Tibial nerve (tissue), 4 donors: ENCODE data around the gene RBL2. TPM values are rescaled to one million over a fixed set of nuclear protein-coding genes. Genes with fewer than 3 reads are reported as not detected.
"Not testable (repeated sequence)": the region's sequence is repeated elsewhere in the genome, so short reads cannot be mapped to it uniquely, and the experiment has no call there.

Source experiments
- DNase-seq, 2 donors: peaks; one replicate each; pipeline ENCODE4 v3.0.0-alpha.2; 2019; ENCODE audit warnings: low spot score in 2 of 2
- H3K27ac ChIP-seq, 4 donors: fragments of 200-600 bp; sonication (generic) in 3 of 4; one replicate each; pipeline ENCODE4 v1.5.1; 2017 to 2019; ENCODE audit warnings: mild to moderate bottlenecking in 1 of 4
- H3K27me3 ChIP-seq, 2 donors: fragments of 200-600 bp; sonication (generic) in 1 of 2; one replicate each; pipeline versions ENCODE4 v1.5.1 to v1.6.0; 2017 to 2019
- H3K36me3 ChIP-seq, 3 donors: fragments of 200-600 bp; sonication (generic); one replicate each; pipeline ENCODE4 v1.5.1; 2018 to 2019
- H3K4me1 ChIP-seq, 4 donors: fragments of 200-600 bp; sonication (generic) in 3 of 4; one replicate each; pipeline ENCODE4 v1.5.1; 2017 to 2019
- H3K4me3 ChIP-seq, 4 donors: fragments of 200-600 bp; sonication (generic) in 3 of 4; one replicate each; pipeline ENCODE4 v1.5.1; 2017 to 2019; ENCODE audit warnings: mild to moderate bottlenecking in 1 of 4, moderate library complexity in 1 of 4
- H3K9me3 ChIP-seq, 4 donors: fragments of 200-600 bp; sonication (generic) in 3 of 4; one replicate each; pipeline ENCODE4 v1.5.1; 2017 to 2019
- EP300 ChIP-seq, 2 donors: sonication (generic); formaldehyde crosslinking; IDR thresholded peaks; one replicate each; pipeline ENCODE4 v1.6.1; 2017; ENCODE audit warnings: antibody characterized with exemption in 2 of 2, mild to moderate bottlenecking in 1 of 2
- POLR2A ChIP-seq, 2 donors: fragments of 450-650 bp; IDR thresholded peaks; one replicate each; pipeline ENCODE4 v1.6.1; 2017; ENCODE audit warnings: antibody characterized with exemption in 2 of 2, mild to moderate bottlenecking in 2 of 2, moderate library complexity in 2 of 2
- WGBS, 2 donors: methylation state at CpG; one replicate each; pipeline ENCODE4 v1.1.5; 2018; 5-methylcytosine and 5-hydroxymethylcytosine counted together
- small RNA-seq: library from RNA; depleted of rRNA; stranded (forward); fragments of <200 nt; gene quantifications from one replicate; pipeline ENCODE3, GENCODE V24; 2016
- total RNA-seq, 4 donors: library from RNA; depleted of rRNA; stranded (reverse); fragments of >200 nt; gene quantifications; one replicate each; pipeline ENCODE4 v1.1.0, GENCODE V29; 2016
- TF ChIP-seq, protein P1 (sequence below), 5 experiments: fragments of 200-600 bp in 3 of 5; fragments of 450-650 bp in 2 of 5; sonication (generic) in 3 of 5; IDR thresholded peaks; one replicate each; pipeline ENCODE4 v1.5.1; 2016 to 2019; ENCODE audit warnings: antibody characterized with exemption in 5 of 5, mild to moderate bottlenecking in 3 of 5, moderate library complexity in 2 of 5

RBL2 gene
- total RNA-seq, 4 donors from 2014 or later, result 98.1 to 139 (median 127) TPM

DNA sequence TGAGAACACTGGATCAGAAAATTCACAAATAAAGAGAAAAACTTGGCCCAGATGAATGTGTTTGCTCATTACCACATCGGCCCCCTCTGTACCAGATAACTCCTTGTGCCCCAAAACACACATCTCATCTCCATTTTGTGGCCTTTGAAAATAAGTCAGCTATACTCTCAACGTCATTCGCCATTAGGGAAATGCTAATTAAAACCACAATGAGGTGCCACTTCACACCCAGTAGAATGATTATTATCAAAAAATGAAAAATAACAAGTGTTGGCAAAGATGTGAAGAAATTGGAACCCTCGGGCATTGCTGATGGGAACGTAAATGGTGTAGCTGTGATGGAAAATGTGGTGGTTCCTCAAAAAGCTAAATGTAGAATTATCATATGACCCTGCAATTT is 103.4 kb downstream of the RBL2 start:
- 82 to 89% methylated on average over 5 of the region's 5 CpGs for WGBS, 2 donors
- no peak overlapping the region for H3K4me3 ChIP-seq
- no peaks in the 10 kb centered on the region for H3K4me1 ChIP-seq
- DNase-seq, result no peak
- H3K36me3 ChIP-seq, result no peaks in the 10 kb centered on the region
- H3K27me3 ChIP-seq, result peaks cover 0 to 13% of the 10 kb centered on the region in 2 donors
- H3K27ac ChIP-seq, result no peak overlapping the region
- TF ChIP-seq EP300 (IDR thresholded peaks at IDR 0.05) (no peak), POLR2A (IDR thresholded peaks at IDR 0.05) (no peak)
- TF ChIP-seq, protein P1, sequence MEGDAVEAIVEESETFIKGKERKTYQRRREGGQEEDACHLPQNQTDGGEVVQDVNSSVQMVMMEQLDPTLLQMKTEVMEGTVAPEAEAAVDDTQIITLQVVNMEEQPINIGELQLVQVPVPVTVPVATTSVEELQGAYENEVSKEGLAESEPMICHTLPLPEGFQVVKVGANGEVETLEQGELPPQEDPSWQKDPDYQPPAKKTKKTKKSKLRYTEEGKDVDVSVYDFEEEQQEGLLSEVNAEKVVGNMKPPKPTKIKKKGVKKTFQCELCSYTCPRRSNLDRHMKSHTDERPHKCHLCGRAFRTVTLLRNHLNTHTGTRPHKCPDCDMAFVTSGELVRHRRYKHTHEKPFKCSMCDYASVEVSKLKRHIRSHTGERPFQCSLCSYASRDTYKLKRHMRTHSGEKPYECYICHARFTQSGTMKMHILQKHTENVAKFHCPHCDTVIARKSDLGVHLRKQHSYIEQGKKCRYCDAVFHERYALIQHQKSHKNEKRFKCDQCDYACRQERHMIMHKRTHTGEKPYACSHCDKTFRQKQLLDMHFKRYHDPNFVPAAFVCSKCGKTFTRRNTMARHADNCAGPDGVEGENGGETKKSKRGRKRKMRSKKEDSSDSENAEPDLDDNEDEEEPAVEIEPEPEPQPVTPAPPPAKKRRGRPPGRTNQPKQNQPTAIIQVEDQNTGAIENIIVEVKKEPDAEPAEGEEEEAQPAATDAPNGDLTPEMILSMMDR (IDR thresholded peaks at IDR 0.05), result no peak
- H3K9me3 ChIP-seq, result no peaks in the 10 kb centered on the region

DNA sequence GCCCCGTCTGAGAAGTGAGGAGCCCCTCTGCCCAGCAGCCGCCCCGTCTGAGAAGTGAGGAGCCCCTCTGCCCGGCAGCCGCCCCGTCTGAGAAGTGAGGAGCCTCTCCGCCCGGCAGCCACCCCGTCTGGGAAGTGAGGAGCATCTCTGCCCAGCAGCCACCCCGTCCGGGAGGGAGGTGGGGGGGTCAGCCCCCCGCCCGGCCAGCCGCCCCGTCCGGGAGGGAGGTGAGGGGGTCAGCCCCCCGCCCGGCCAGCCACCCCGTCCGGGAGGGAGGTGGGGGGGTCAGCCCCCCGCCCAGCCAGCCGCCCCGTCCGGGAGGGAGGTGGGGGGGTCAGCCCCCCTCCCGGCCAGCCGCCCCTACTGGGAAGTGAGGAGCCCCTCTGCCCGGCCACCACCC is 105.1 kb downstream of the RBL2 start:
- H3K27ac ChIP-seq, H3K4me3 ChIP-seq, H3K36me3 ChIP-seq, DNase-seq, H3K4me1 ChIP-seq, H3K9me3 ChIP-seq: not testable (repeated sequence)
- WGBS, 2 donors, result 88 to 97% methylated on average over 7 to 10 of the region's 27 CpGs
- H3K27me3 ChIP-seq, result peaks cover 0 to 23% of the 10 kb centered on the region in 2 donors

DNA sequence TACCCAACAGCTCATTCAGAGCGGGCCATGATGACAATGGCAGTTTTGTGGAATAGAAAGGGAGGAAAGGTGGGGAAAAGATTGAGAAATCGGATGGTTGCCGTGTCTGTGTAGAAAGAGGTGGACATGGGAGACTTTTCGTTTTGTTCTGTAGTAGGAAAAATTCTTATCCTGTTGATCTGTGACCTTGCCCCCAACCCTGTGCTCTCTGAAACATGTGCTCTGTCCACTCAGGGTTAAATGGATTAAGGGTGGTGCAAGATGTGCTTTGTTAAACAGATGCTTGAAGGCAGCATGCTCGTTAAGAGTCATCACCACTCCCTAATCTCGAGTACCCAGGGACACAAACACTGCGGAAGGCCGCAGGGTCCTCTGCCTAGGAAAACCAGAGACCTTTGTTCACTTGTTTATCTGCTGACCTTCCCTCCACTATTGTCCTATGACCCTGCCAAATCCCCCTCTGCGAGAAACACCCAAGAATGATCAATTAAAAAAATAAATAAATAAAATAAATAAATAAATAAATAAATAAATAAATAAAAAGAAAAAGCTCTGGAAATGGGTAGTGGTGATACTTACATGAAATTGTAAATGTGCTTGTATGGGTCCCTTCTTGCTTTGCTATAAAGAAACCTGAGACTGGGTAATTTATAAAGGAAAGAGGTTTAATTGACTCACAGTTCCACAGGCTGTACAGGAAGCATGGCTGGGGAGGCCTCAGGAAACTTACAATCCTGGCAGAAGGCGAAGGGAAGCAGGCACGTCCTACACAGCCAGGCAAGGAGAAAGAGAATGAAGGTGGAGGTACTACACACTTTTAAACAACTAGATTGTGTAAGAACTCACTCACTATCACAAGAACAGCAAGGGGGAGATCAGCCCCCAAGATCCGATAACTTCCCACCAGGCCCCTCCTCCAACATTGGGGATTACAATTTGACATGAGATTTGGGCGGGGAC is 105.8 kb downstream of the RBL2 start:
- H3K27ac ChIP-seq, H3K36me3 ChIP-seq, H3K9me3 ChIP-seq, H3K4me1 ChIP-seq, DNase-seq, H3K4me3 ChIP-seq: not testable (repeated sequence)
- WGBS, 2 donors, result 76 to 77% methylated on average over 13 of the region's 13 CpGs
- peaks cover 0 to 25% of the 10 kb centered on the region in 2 donors for H3K27me3 ChIP-seq

Small RNA genes within 50 kb of the gene (small RNA-seq; reads per million reads assigned to genes)
- gene RNU6-1153P, result not detected

Other genes with a start within 250 kb of the RBL2 start
- 10 to 100 TPM; 33.3 to 48.5 (median 39.8) TPM for gene AKTIP, start 68.7 kb downstream of the RBL2 start, total RNA-seq